HEK293T (cell line): ENCODE data around the gene UBE2L3.

Source experiments
- BHLHE40 ChIP-seq: fragments of 450-650 bp; IDR thresholded peaks from 2 replicates; pipeline ENCODE4 v1.6.1; 2016; ENCODE audit warnings: mild to moderate bottlenecking, moderate library complexity, borderline replicate concordance
- FOXM1 ChIP-seq: fragments of 450-650 bp; IDR thresholded peaks from 2 replicates; pipeline ENCODE4 v1.6.1; 2017; ENCODE audit warnings: mild to moderate bottlenecking, borderline replicate concordance
- PKNOX1 ChIP-seq: fragments of 450-650 bp; IDR thresholded peaks from 2 replicates; pipeline ENCODE4 v1.6.1; 2016
- SP1 ChIP-seq: fragments of 450-650 bp; IDR thresholded peaks from 2 replicates; pipeline ENCODE4 v1.6.1; 2017
- TARDBP ChIP-seq: fragments of 450-650 bp; IDR thresholded peaks from 2 replicates; pipeline ENCODE4 v1.6.1; 2016
- ZNF384 ChIP-seq: fragments of 450-650 bp; IDR thresholded peaks from 2 replicates; pipeline ENCODE4 v1.6.1; 2016

GRCh38 chr22:21573750-21574494, 6.4 kb downstream of the UBE2L3 start:
- TF ChIP-seq SP1 (no peak), PKNOX1 (no peak), TARDBP (no peak), FOXM1 (no peak), BHLHE40 (no peak), ZNF384 (no peak)
